RWPE1 (cell line): ENCODE measurements around the gene PPP3R1.
A peak's percentile ranks its signal among the peaks of the same experiment; 100 is the strongest.
"Not testable (repeated sequence)": the region's sequence is repeated elsewhere in the genome, so short reads cannot be mapped to it uniquely, and the experiment has no call there.

Experiments used
- CTCF ChIA-PET: fragments of 350-600 bp; sonication (Branson Sonifier 250); formaldehyde crosslinking; extraction: SDS; loops from one replicate; lab custom pipeline; 2021; lab: Yijun Ruan, JAX
- POLR2A ChIA-PET: fragments of 400-600 bp; formaldehyde crosslinking; extraction: SDS; loops from one replicate; lab custom pipeline; 2020; ENCODE audit warnings: antibody characterized with exemption; ENCODE audit not compliant: low non-redundant PET; lab: Yijun Ruan, JAX
- DNase-seq: peaks from one replicate; pipeline ENCODE4 v3.0.0; 2012; ENCODE audit warnings: low spot score
- H3K27ac ChIP-seq: fragments of 450-650 bp; 2 replicates; pipeline ENCODE4 v1.5.1; 2017
- TF ChIP-seq, protein P1 (sequence below): fragments of 450-650 bp; conservative IDR thresholded peaks from 2 replicates; pipeline ENCODE4 v1.5.1; 2017; ENCODE audit warnings: low read depth, mild to moderate bottlenecking

PPP3R1 gene

DNA sequence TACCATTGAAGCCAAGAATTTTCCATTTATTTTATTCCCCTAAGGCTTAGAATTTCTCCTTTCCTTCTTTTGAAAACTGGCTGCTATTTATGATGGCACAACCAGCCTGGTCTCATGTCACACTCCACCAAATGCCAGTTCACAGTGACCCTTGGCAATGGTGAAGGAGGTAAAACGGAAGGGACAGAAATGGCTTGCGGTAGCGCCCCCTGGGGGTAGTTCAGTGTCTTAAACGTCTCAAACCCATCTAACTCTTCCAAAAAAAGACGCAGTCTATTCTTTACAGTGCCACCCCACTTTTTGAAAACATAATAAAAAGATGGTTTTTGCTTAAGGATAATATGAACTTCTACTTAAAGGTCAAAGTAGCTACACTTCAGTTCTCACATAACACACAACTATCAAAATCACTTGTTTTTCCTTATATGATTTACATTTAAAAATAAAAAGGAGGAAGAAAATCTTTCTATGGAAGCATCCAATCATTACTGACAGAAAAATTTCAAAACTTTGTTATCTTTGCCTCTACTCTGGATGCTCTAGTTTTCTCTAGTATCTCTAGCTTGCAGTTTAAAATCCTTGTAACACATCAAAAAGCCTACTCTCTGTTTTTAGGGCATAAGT is 66.7 kb downstream of the PPP3R1 start:
- TF ChIP-seq, protein P1, sequence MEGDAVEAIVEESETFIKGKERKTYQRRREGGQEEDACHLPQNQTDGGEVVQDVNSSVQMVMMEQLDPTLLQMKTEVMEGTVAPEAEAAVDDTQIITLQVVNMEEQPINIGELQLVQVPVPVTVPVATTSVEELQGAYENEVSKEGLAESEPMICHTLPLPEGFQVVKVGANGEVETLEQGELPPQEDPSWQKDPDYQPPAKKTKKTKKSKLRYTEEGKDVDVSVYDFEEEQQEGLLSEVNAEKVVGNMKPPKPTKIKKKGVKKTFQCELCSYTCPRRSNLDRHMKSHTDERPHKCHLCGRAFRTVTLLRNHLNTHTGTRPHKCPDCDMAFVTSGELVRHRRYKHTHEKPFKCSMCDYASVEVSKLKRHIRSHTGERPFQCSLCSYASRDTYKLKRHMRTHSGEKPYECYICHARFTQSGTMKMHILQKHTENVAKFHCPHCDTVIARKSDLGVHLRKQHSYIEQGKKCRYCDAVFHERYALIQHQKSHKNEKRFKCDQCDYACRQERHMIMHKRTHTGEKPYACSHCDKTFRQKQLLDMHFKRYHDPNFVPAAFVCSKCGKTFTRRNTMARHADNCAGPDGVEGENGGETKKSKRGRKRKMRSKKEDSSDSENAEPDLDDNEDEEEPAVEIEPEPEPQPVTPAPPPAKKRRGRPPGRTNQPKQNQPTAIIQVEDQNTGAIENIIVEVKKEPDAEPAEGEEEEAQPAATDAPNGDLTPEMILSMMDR = peak; percentile 31
- POLR2A ChIA-PET = no interaction called here
- no peak overlapping the region for H3K27ac ChIP-seq
- CTCF ChIA-PET = interaction anchor here (0.7 to 1.0 kb wide), 7 partner anchors 27 to 308 kb away, joined by 3 to 7 read pairs (median 3); no protein-coding TSS in a partner anchor
- no peak for DNase-seq

DNA sequence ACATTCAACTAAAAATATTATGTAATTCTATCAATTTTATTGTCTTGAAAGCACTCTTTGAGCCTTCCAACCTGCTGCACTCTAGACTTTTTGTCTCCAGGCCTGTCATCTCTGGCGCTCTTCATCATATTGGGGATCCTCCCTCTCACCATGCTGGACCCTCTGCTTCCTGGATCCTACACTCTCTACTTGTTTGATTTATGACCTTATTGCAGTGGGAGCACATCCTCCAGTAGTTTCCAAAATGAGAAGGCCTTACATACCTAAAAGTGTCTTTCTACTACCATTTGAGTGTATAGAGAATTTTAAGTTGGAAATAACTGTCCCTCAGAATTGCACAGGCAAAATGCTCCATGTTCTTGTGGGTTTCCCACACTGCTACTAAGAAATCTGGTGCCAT is 69.4 kb downstream of the PPP3R1 start:
- ChIA-PET CTCF (no interaction called here), POLR2A (no interaction called here)
- DNase-seq = no peak
- H3K27ac ChIP-seq = no peak overlapping the region
- TF ChIP-seq, protein P1 = no peak

DNA sequence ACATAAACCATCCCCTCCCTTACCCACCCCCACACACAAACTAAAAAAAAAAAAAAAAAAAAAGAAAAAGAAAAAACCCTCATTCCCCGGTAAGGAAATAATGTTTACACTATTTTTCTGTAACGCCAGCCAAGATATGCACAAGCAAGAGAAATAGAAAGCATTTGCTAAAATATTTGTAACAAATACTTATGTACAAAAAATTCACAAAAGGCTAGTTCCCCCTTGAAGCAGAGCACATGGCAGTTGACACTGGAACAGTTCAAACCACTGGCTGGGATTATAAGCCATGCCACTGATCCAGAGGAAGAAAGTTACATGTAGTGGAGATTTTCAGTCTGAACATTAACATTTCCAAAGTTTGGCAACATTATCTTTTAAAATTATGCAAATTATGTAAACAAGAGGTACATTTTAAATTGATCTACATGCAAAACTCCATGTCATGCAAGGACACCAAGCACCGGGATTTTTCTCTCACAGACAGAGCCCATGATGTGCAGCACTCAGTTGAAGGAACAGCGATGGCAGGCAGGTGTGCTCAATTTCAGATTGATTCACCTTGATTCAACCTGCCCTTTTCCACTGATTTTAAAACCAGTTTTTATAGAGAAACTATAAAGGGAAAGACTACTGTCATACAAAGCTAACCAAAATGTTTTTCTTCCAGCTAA is 73.2 kb downstream of the PPP3R1 start:
- POLR2A ChIA-PET = no interaction called here
- no peak for DNase-seq
- H3K27ac ChIP-seq = no peak overlapping the region
- TF ChIP-seq, protein P1 = no peak
- CTCF ChIA-PET = interaction anchor here (1.4 kb wide), 1 partner anchor 17 kb away, joined by 7 read pairs; no protein-coding TSS in a partner anchor

DNA sequence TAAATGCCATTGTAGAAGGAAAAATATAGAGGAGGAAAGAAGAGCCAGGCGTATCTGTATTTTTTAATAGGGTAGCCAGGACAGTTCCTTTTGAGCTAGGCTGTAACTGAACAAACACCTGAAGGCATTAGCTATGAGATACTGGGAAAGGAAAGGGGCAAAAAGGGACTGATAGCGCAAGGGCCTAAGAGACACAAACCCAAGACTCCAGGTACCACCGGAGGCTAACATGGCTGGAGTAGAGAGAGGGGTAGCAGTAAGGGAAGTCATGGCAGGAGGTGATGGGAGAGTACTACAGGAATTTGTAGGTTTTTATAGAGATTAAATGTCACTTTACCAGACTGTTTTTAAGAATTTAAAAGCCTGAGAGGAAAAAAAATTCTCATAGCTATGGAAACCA is 73.9 kb downstream of the PPP3R1 start:
- TF ChIP-seq, protein P1 = no peak
- H3K27ac ChIP-seq = no peak overlapping the region
- CTCF ChIA-PET = interaction anchor here (1.4 kb wide), 1 partner anchor 18 kb away, joined by 7 read pairs; no protein-coding TSS in a partner anchor
- DNase-seq = no peak
- POLR2A ChIA-PET = no interaction called here

DNA sequence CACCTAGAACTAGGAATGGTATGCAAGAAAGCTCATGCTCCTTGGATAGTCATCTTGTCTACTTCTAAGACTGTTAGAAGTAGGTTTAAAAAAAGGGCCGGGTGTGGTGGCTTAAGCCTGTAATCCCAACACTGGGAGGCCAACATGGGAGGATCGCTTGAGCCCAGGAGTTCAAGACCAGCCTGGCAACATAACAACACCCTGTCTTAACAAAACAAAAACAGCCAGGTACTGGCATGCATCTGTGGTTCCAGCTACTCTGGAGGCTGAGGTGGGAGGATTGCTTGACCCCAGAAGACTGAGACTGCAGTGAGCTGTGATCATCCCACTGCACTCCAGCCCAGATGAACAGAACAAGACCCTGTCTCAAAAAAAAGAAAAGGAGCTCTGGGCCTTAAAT is 74.8 kb downstream of the PPP3R1 start:
- POLR2A ChIA-PET = no interaction called here
- TF ChIP-seq, protein P1 = no peak
- no peak overlapping the region for H3K27ac ChIP-seq
- no peak for DNase-seq
- CTCF ChIA-PET = interaction anchor here (0.6 to 1.4 kb wide), 2 partner anchors 11 to 18 kb away, joined by 3 to 7 read pairs; no protein-coding TSS in a partner anchor

DNA sequence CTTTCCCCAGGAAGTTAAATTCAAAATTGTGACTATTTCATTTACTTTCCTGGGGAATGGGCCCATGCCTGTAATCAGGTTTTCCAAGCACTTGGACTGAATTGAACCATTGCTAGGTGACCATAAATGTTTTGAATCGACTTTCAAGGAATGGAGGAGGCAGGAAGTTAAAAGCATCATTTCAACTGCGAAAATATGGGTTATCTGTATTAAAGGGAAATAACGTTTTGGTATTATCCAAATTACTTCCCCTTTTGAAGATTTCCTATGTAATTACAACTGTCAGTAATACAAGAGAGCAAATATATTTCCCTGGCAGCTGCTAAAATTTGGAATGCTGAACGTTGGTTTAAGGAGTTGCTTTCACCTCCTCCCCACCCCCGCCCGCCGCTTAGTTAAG is 75.7 kb downstream of the PPP3R1 start:
- CTCF ChIA-PET = no interaction called here
- DNase-seq = no peak
- H3K27ac ChIP-seq = no peak overlapping the region
- POLR2A ChIA-PET = no interaction called here
- TF ChIP-seq, protein P1 = no peak

DNA sequence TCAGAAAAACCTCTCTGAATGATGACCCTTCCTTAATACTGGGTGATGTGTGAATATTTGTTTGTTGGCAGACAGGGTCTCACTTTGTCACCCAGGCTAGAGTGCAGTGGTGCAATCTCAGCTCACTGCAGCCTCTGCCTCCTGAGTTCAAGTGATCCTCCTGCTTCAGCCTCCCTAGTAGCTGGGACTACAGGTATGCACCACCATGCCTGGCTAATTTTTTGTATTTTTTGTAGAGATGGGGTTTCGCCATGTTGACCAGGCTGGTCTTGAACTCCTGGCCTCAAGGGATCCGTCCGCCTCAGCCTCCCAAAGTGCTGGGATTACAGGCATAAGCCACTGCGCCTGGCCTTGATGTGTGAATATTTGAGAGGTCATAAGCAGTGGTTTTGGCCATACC is 77.1 kb downstream of the PPP3R1 start:
- POLR2A ChIA-PET = not testable (repeated sequence)
- CTCF ChIA-PET = interaction anchor here (0.7 to 0.9 kb wide), 2 partner anchors 76 to 108 kb away, joined by 3 read pairs; no protein-coding TSS in a partner anchor

More for the DNA sequence above, 77.1 kb downstream of the PPP3R1 start:
- not testable (repeated sequence) for DNase-seq, H3K27ac ChIP-seq
